PC-9 (cell line): ENCODE results near the gene CHSY1.

ENCODE experiments used
- EZH2 ChIP-seq: fragments of 200-600 bp; sonication (generic); IDR thresholded peaks from 2 replicates; pipeline ENCODE4 v1.8.0; 2017; ENCODE audit warnings: antibody characterized with exemption, low read depth
- TF ChIP-seq, protein P1 (sequence below): fragments of 200-600 bp; sonication (generic); conservative IDR thresholded peaks from 2 replicates; pipeline ENCODE4 v1.6.1; 2017; ENCODE audit warnings: mixed run types, antibody characterized with exemption, mild to moderate bottlenecking, moderate library complexity

DNA sequence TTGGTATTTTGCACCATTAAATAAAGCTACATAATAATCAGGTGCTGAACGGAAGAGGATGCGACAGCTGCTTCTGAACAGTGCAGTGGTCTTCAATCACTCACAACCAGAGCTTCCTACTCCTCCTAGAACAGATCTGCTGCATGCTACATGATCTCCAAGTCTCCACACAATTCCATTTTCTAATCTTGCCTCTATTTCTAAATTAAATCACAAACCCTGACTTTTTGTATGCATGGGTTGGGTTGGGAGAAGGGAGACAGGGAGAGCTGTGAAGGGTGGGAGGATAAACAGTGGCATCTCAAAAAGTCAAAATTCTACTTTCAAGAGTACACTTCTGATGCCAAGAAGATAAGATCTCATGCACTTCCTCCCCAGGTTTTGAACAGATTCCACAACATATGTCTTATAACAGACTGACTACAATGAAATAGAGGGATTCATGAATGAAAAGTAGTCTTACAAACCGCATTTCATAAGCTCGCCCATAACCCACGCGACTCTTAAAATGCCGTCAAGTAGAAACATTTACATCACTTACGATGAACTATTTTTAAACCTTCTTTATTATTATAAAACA, 57.2 kb downstream of the CHSY1 start:
- TF ChIP-seq, protein P1, sequence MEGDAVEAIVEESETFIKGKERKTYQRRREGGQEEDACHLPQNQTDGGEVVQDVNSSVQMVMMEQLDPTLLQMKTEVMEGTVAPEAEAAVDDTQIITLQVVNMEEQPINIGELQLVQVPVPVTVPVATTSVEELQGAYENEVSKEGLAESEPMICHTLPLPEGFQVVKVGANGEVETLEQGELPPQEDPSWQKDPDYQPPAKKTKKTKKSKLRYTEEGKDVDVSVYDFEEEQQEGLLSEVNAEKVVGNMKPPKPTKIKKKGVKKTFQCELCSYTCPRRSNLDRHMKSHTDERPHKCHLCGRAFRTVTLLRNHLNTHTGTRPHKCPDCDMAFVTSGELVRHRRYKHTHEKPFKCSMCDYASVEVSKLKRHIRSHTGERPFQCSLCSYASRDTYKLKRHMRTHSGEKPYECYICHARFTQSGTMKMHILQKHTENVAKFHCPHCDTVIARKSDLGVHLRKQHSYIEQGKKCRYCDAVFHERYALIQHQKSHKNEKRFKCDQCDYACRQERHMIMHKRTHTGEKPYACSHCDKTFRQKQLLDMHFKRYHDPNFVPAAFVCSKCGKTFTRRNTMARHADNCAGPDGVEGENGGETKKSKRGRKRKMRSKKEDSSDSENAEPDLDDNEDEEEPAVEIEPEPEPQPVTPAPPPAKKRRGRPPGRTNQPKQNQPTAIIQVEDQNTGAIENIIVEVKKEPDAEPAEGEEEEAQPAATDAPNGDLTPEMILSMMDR, result no peak
- no peak for TF ChIP-seq EZH2
